MM.1S (cell line): ENCODE results near the gene CCDC152.

Experiments used
- EZH2phosphoT487 ChIP-seq: fragments of 300-600 bp; sonication (generic); IDR thresholded peaks from 2 replicates; pipeline ENCODE4 v1.6.1; 2018; ENCODE audit warnings: antibody characterized with exemption, low read length
- TF ChIP-seq, protein P1 (sequence below): fragments of 300-600 bp; sonication (generic); IDR thresholded peaks from 2 replicates; pipeline ENCODE4 v1.5.1; 2016; ENCODE audit warnings: antibody characterized with exemption, low read length, mixed read lengths

- TF ChIP-seq, protein P1, sequence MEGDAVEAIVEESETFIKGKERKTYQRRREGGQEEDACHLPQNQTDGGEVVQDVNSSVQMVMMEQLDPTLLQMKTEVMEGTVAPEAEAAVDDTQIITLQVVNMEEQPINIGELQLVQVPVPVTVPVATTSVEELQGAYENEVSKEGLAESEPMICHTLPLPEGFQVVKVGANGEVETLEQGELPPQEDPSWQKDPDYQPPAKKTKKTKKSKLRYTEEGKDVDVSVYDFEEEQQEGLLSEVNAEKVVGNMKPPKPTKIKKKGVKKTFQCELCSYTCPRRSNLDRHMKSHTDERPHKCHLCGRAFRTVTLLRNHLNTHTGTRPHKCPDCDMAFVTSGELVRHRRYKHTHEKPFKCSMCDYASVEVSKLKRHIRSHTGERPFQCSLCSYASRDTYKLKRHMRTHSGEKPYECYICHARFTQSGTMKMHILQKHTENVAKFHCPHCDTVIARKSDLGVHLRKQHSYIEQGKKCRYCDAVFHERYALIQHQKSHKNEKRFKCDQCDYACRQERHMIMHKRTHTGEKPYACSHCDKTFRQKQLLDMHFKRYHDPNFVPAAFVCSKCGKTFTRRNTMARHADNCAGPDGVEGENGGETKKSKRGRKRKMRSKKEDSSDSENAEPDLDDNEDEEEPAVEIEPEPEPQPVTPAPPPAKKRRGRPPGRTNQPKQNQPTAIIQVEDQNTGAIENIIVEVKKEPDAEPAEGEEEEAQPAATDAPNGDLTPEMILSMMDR, result no peak
- TF ChIP-seq EZH2phosphoT487, result no peak
Observed at GRCh38 chr5:42791151-42791550, 34.5 kb downstream of the CCDC152 start.
